Measurements from ENCODE around the gene MAPK8. TPM values are rescaled to one million over a fixed set of nuclear protein-coding genes. Genes with fewer than 3 reads are reported as not detected.

MAPK8 gene
- total RNA-seq, 2 experiments from 2014 or later = 47.8 to 50.6 TPM

DNA sequence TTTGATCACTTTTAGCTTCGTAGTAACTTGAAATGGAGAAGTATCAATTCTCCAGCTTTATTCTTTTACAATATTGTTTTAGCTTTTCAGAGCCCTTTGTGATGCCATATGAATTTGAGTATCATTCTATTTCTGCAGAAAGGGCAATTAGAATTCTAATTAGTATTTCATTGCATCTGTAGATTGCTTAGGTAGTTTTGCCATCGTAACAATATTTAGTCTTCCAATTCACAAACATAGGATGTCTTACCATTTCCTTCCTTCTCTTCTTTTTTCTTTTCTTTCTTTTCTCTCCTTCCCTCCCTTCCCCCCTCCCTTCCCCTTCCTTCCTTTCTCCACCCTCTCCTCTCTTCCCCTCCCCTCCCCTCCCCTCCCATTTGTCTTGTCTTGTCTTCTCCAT, 105.0 kb downstream of the MAPK8 start:
- Mint-ChIP-seq H3K9me3 (peaks cover 2% of the 10 kb centered on the region), H3K4me3 (no peak overlapping the region), H3K4me1 (ENCODE audit: low read depth) (no peaks in the 10 kb centered on the region), H3K27ac (no peak overlapping the region), H3K36me3 (ENCODE audit: low read depth) (peaks cover 18% of the 10 kb centered on the region), H3K27me3 (no peaks in the 10 kb centered on the region)
- intact Hi-C loops (cut with DNase I, micrococcal nuclease) = no loop called here
- ChIA-PET CTCF (no interaction called here), POLR2A (no interaction called here)
- Histone ChIP-seq H3K27me3 (ENCODE audit: control insufficient read depth in 1 of 2, insufficient read depth in 2 of 2, low read length in 2 of 2) (no peaks in the 10 kb centered on the region), H3K27ac (ENCODE audit: low read depth in 1 of 2, low read length in 2 of 2) (no peak overlapping the region), H3K36me3 (ENCODE audit: insufficient read depth, low read length) (peaks cover 38% of the 10 kb centered on the region), H3K9me3 (ENCODE audit: control insufficient read depth in 1 of 2, insufficient read depth in 1 of 2, low read length in 2 of 2) (peaks cover 5 to 7% of the 10 kb centered on the region in 2 experiments), H3K4me3 (ENCODE audit: low read length) (no peak overlapping the region), H3K4me1 (ENCODE audit: insufficient read depth, low read length) (no peaks in the 10 kb centered on the region)
- no peak for ATAC-seq (ENCODE audit: poor library complexity)
- DNase-seq = no peak
- no peak for TF ChIP-seq CTCF (IDR thresholded peaks at IDR 0.05)

DNA sequence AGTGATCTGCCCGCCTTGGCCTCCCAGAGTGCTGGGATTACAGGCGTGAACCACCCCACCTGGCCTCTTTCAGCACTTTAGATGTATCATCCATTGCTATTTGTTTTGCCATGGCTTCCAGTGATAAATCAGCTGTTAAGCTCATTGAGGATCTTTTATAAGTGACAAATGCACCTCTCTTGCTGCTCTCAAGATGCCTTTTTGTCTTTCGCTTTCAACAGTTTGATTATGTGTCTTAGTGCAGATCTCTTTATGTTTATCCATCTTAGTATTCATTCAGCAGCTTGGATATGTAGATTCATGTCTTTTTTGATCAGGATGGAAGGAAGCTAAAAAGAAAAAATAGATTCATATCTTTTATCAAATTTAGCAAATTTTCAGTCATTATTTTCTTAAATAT, 105.6 kb downstream of the MAPK8 start:
- Histone ChIP-seq H3K4me1 (ENCODE audit: insufficient read depth, low read length) (no peaks in the 10 kb centered on the region), H3K27ac (ENCODE audit: low read depth in 1 of 2, low read length in 2 of 2) (no peak overlapping the region), H3K4me3 (ENCODE audit: low read length) (no peak overlapping the region), H3K9me3 (ENCODE audit: control insufficient read depth in 1 of 2, insufficient read depth in 1 of 2, low read length in 2 of 2) (peaks cover 5 to 7% of the 10 kb centered on the region in 2 experiments), H3K27me3 (ENCODE audit: control insufficient read depth in 1 of 2, insufficient read depth in 2 of 2, low read length in 2 of 2) (no peaks in the 10 kb centered on the region), H3K36me3 (ENCODE audit: insufficient read depth, low read length) (peaks cover 36% of the 10 kb centered on the region)
- intact Hi-C loops (cut with DNase I, micrococcal nuclease) = no loop called here
- no peak for TF ChIP-seq CTCF (IDR thresholded peaks at IDR 0.05)
- ChIA-PET POLR2A (no interaction called here), CTCF (no interaction called here)
- Mint-ChIP-seq H3K9me3 (peaks cover 2% of the 10 kb centered on the region), H3K27me3 (no peaks in the 10 kb centered on the region), H3K4me3 (no peak overlapping the region), H3K27ac (no peak overlapping the region), H3K4me1 (ENCODE audit: low read depth) (no peaks in the 10 kb centered on the region), H3K36me3 (ENCODE audit: low read depth) (peaks cover 22% of the 10 kb centered on the region)
- no peak for DNase-seq
- ATAC-seq (ENCODE audit: poor library complexity) = no peak

GRCh38 chr10:48412933-48413332, 106.5 kb downstream of the MAPK8 start:
- Histone ChIP-seq H3K4me1 (ENCODE audit: insufficient read depth, low read length) (no peaks in the 10 kb centered on the region), H3K4me3 (ENCODE audit: low read length) (no peak overlapping the region), H3K36me3 (ENCODE audit: insufficient read depth, low read length) (peaks cover 36% of the 10 kb centered on the region), H3K9me3 (ENCODE audit: control insufficient read depth in 1 of 2, insufficient read depth in 1 of 2, low read length in 2 of 2) (peaks cover 5 to 7% of the 10 kb centered on the region in 2 experiments), H3K27ac (ENCODE audit: low read depth in 1 of 2, low read length in 2 of 2) (no peak overlapping the region), H3K27me3 (ENCODE audit: control insufficient read depth in 1 of 2, insufficient read depth in 2 of 2, low read length in 2 of 2) (no peaks in the 10 kb centered on the region)
- POLR2A ChIA-PET = no interaction called here
- CTCF ChIA-PET = no interaction called here
- Mint-ChIP-seq H3K27me3 (no peaks in the 10 kb centered on the region), H3K27ac (no peak overlapping the region), H3K4me1 (ENCODE audit: low read depth) (no peaks in the 10 kb centered on the region), H3K9me3 (peaks cover 2% of the 10 kb centered on the region), H3K36me3 (ENCODE audit: low read depth) (peaks cover 22% of the 10 kb centered on the region), H3K4me3 (no peak overlapping the region)
- intact Hi-C loops (cut with DNase I, micrococcal nuclease) = no loop called here
- no peak for TF ChIP-seq CTCF (IDR thresholded peaks at IDR 0.05)
- no peak for DNase-seq
- ATAC-seq (ENCODE audit: poor library complexity) = no peak

Data from CD4-positive, alpha-beta T cell (primary cell).